Measurements from ENCODE around the gene ZBTB8OS. TPM values are rescaled to one million over a fixed set of nuclear protein-coding genes. Genes with fewer than 3 reads are reported as not detected.

Gene ZBTB8OS
- total RNA-seq, 1 experiment from 2014 or later: 60.5 TPM

DNA sequence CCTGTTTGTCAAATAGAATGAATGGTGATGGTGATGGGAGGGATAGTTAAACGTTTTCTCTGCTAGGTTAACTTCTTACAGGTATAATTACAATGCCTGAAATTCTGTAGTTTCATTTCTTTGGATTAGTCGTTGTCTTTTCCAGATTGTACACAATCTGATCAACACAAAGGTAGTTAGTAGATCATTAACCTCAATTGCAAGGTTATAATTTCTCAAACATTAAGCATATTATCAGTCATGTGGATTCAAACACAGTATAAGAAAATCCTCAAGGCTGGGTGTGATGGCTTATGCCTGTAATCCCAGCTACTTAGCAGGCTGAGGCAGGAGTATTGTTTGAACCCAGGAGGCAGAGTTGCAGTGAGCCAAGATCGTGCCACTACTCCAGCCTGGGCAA lies 31.6 kb upstream of the ZBTB8OS start:
- POLR2A ChIA-PET: interaction anchor here (0.5 kb wide), 1 partner anchor 356 kb away, joined by 5 read pairs; no protein-coding TSS in a partner anchor
- Mint-ChIP-seq H3K4me3 (no peak overlapping the region), H3K27me3 (ENCODE audit: low read depth) (no peaks in the 10 kb centered on the region), H3K9me3 (no peaks in the 10 kb centered on the region), H3K4me1 (no peaks in the 10 kb centered on the region), H3K36me3 (peaks cover 69% of the 10 kb centered on the region), H3K27ac (no peak overlapping the region)
- DNase-seq (ENCODE audit: low spot score) (no peak), ATAC-seq (no peak)
- no peak for TF ChIP-seq NFE2L1 (CRISPR knock-in tag; IDR thresholded peaks at IDR 0.05)
- no peak for TF ChIP-seq SMAD4 (CRISPR knock-in tag; IDR thresholded peaks at IDR 0.05)
- TF ChIP-seq, protein P1, sequence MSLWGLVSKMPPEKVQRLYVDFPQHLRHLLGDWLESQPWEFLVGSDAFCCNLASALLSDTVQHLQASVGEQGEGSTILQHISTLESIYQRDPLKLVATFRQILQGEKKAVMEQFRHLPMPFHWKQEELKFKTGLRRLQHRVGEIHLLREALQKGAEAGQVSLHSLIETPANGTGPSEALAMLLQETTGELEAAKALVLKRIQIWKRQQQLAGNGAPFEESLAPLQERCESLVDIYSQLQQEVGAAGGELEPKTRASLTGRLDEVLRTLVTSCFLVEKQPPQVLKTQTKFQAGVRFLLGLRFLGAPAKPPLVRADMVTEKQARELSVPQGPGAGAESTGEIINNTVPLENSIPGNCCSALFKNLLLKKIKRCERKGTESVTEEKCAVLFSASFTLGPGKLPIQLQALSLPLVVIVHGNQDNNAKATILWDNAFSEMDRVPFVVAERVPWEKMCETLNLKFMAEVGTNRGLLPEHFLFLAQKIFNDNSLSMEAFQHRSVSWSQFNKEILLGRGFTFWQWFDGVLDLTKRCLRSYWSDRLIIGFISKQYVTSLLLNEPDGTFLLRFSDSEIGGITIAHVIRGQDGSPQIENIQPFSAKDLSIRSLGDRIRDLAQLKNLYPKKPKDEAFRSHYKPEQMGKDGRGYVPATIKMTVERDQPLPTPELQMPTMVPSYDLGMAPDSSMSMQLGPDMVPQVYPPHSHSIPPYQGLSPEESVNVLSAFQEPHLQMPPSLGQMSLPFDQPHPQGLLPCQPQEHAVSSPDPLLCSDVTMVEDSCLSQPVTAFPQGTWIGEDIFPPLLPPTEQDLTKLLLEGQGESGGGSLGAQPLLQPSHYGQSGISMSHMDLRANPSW (CRISPR knock-in tag; conservative IDR thresholded peaks at IDR 0.05; ENCODE audit: low read depth): no peak
- TF ChIP-seq CREM (CRISPR knock-in tag; IDR thresholded peaks at IDR 0.05): no peak
- TF ChIP-seq SP1 (CRISPR knock-in tag; conservative IDR thresholded peaks at IDR 0.05): no peak
- no peak for TF ChIP-seq ZNF396 (CRISPR knock-in tag; IDR thresholded peaks at IDR 0.05; ENCODE audit: borderline replicate concordance)
- TF ChIP-seq RELA (CRISPR knock-in tag; IDR thresholded peaks at IDR 0.05; ENCODE audit: borderline replicate concordance): no peak
- TF ChIP-seq RORB (CRISPR knock-in tag; IDR thresholded peaks at IDR 0.05): no peak
- TF ChIP-seq, protein P2, sequence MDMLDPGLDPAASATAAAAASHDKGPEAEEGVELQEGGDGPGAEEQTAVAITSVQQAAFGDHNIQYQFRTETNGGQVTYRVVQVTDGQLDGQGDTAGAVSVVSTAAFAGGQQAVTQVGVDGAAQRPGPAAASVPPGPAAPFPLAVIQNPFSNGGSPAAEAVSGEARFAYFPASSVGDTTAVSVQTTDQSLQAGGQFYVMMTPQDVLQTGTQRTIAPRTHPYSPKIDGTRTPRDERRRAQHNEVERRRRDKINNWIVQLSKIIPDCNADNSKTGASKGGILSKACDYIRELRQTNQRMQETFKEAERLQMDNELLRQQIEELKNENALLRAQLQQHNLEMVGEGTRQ (CRISPR knock-in tag; IDR thresholded peaks at IDR 0.05): no peak
- no peak for TF ChIP-seq ZNF232 (CRISPR knock-in tag; IDR thresholded peaks at IDR 0.05)
- TF ChIP-seq GTF2I (CRISPR knock-in tag; conservative IDR thresholded peaks at IDR 0.05): no peak
- no peak for TF ChIP-seq FOXK1 (CRISPR knock-in tag; IDR thresholded peaks at IDR 0.05)
- TF ChIP-seq, protein P3, sequence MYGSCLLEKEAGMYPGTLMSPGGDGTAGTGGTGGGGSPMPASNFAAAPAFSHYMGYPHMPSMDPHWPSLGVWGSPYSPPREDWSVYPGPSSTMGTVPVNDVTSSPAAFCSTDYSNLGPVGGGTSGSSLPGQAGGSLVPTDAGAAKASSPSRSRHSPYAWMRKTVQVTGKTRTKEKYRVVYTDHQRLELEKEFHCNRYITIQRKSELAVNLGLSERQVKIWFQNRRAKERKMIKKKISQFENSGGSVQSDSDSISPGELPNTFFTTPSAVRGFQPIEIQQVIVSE (CRISPR knock-in tag; IDR thresholded peaks at IDR 0.05; ENCODE audit: borderline replicate concordance): no peak
- TF ChIP-seq CBFB (CRISPR knock-in tag; IDR thresholded peaks at IDR 0.05; ENCODE audit: low read depth): no peak
- no peak for TF ChIP-seq KAT7 (CRISPR knock-in tag; IDR thresholded peaks at IDR 0.05; ENCODE audit: borderline replicate concordance)
- CTCF ChIA-PET: no interaction called here

DNA sequence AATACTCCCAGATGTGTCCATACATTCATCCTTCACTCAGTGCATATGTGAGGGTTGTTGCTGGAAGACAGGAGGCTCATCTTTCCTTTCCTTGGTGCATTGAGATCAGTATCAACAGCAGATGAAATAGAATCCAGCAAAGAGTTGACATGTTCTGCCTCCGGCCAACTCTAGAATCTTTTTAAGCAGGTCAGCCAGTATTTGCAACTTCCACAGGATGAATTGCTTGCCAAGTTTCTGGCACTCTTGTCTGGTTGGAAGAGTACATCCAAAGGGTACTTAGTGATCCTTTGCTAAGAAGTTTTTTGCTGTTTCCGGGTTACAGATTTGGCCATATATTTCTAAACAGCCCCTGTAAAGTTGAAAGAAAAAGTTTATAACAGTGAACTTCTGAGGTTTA lies 31.2 kb upstream of the ZBTB8OS start:
- CTCF ChIA-PET: no interaction called here
- Mint-ChIP-seq H3K36me3 (peaks cover 74% of the 10 kb centered on the region), H3K27ac (no peak overlapping the region), H3K4me3 (no peak overlapping the region), H3K4me1 (no peaks in the 10 kb centered on the region), H3K27me3 (ENCODE audit: low read depth) (no peaks in the 10 kb centered on the region), H3K9me3 (no peaks in the 10 kb centered on the region)
- POLR2A ChIA-PET: no interaction called here
- TF ChIP-seq ELF4 (CRISPR knock-in tag; IDR thresholded peaks at IDR 0.05; ENCODE audit: low read depth) (no peak), NR2C2 (CRISPR knock-in tag; IDR thresholded peaks at IDR 0.05) (no peak), ZNF423 (CRISPR knock-in tag; IDR thresholded peaks at IDR 0.05) (no peak)
- TF ChIP-seq, protein P4, sequence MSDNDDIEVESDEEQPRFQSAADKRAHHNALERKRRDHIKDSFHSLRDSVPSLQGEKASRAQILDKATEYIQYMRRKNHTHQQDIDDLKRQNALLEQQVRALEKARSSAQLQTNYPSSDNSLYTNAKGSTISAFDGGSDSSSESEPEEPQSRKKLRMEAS (CRISPR knock-in tag; IDR thresholded peaks at IDR 0.05): no peak
- TF ChIP-seq, protein P5, sequence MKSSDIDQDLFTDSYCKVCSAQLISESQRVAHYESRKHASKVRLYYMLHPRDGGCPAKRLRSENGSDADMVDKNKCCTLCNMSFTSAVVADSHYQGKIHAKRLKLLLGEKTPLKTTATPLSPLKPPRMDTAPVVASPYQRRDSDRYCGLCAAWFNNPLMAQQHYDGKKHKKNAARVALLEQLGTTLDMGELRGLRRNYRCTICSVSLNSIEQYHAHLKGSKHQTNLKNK (CRISPR knock-in tag; IDR thresholded peaks at IDR 0.05): no peak
- DNase-seq (ENCODE audit: low spot score): no peak
- no peak for ATAC-seq

DNA sequence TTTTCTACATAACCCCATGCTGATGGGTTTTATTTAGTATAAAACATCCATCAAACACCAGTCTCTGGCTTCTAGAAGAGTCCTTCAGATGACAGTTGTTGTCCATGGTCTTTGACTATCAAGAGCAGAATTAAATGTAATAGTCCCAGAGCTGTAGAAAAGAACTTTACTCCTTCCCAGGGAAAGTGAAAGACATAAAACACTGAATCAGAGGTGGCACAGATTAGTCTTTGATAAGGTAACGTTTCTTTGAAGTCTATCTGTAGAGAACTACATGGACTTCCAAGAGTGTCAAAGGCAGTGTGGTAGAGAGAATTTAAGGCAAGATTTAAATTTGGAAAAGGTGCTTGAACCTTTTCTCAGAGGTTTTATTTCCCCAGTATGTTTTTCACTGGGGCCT lies 30.3 kb upstream of the ZBTB8OS start:
- DNase-seq (ENCODE audit: low spot score) (no peak), ATAC-seq (no peak)
- ChIA-PET POLR2A (no interaction called here), CTCF (no interaction called here)
- Mint-ChIP-seq H3K4me3 (no peak overlapping the region), H3K27ac (no peak overlapping the region), H3K36me3 (peaks cover 81% of the 10 kb centered on the region), H3K4me1 (no peaks in the 10 kb centered on the region), H3K9me3 (no peaks in the 10 kb centered on the region), H3K27me3 (ENCODE audit: low read depth) (no peaks in the 10 kb centered on the region)
- TF ChIP-seq ZNF121 (CRISPR knock-in tag; IDR thresholded peaks at IDR 0.05) (no peak), ZBTB21 (CRISPR knock-in tag; IDR thresholded peaks at IDR 0.05; ENCODE audit: borderline replicate concordance) (no peak), CBFB (CRISPR knock-in tag; IDR thresholded peaks at IDR 0.05; ENCODE audit: low read depth) (no peak), NR1H2 (CRISPR knock-in tag; IDR thresholded peaks at IDR 0.05) (no peak), ATF1 (CRISPR knock-in tag; IDR thresholded peaks at IDR 0.05) (no peak), FOXJ3 (CRISPR knock-in tag; IDR thresholded peaks at IDR 0.05; ENCODE audit: borderline replicate concordance) (no peak)
- TF ChIP-seq, protein P1 (CRISPR knock-in tag; conservative IDR thresholded peaks at IDR 0.05; ENCODE audit: low read depth): no peak
- TF ChIP-seq, protein P6, sequence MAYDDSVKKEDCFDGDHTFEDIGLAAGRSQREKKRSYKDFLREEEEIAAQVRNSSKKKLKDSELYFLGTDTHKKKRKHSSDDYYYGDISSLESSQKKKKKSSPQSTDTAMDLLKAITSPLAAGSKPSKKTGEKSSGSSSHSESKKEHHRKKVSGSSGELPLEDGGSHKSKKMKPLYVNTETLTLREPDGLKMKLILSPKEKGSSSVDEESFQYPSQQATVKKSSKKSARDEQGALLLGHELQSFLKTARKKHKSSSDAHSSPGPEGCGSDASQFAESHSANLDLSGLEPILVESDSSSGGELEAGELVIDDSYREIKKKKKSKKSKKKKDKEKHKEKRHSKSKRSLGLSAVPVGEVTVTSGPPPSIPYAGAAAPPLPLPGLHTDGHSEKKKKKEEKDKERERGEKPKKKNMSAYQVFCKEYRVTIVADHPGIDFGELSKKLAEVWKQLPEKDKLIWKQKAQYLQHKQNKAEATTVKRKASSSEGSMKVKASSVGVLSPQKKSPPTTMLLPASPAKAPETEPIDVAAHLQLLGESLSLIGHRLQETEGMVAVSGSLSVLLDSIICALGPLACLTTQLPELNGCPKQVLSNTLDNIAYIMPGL (CRISPR knock-in tag; IDR thresholded peaks at IDR 0.05): no peak
